ENCODE measurements around the gene SEC23IP.
A peak's percentile ranks its signal among the peaks of the same experiment; 100 is the strongest.
"Not testable (repeated sequence)": the region's sequence is repeated elsewhere in the genome, so short reads cannot be mapped to it uniquely, and the experiment has no call there.

SEC23IP gene

DNA sequence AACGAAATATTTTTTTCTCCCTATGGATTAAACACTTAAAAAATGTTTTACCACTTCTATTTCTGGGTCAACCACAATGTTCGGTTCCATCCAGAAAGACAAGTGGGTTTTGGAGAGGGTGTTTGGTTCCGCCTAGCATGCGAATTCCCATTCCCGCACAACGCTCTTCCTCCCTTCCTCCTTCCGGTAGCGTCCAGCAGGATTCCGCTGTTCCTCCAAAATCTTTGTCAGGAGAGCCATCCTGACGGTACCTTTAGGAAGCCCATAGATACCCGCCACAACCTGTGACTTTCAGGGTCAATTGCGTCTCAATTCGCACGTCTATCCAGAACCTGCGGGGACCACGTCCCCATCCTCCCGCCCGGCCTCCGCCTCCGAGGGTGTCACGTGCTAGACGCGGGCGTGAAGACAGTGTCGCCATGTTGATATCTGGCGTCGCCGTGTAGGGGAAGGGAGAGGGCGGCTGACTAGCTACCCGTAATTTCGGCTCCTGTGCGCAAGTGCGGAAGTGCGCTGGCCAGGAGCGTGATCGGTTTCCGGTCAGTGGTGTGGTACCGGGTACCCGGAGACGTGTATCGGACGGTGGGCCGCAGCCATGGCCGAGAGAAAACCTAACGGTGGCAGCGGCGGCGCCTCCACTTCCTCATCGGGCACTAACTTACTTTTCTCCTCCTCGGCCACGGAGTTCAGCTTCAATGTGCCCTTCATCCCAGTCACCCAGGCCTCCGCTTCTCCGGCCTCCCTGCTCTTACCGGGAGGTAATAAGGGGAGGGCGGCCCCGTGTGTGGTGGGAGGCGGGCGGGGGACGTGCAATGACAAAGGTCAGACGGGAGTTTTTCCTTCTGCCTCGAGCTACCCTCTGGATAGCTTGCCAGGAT lies at the start of gene SEC23IP:
SEC23IP (plus strand) TSS at position 543 of the 878 bp plus-strand sequence; CDS start at position 596, 53 bp downstream.
- DNase-seq: peak; percentile 95 to 97

DNA sequence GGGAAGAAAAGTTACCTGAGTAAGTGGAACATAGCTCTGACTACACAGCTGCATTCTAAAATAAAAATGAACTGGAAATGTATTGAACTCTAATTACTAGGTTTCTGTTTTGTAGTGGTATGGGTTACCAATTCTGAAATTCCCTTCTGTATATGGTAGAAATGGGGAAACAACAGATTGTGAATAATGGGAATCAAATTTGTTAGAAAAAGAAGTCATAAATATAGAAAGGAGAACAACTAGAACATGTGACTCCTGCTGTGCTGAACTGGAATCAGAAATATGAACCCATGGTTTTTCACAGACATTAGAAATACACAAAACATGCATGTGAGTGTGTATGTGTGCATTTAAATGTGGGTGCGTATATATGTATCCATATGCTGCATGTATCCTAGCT lies 46.9 kb upstream of the SEC23IP start:
- DNase-seq: no peak

DNA sequence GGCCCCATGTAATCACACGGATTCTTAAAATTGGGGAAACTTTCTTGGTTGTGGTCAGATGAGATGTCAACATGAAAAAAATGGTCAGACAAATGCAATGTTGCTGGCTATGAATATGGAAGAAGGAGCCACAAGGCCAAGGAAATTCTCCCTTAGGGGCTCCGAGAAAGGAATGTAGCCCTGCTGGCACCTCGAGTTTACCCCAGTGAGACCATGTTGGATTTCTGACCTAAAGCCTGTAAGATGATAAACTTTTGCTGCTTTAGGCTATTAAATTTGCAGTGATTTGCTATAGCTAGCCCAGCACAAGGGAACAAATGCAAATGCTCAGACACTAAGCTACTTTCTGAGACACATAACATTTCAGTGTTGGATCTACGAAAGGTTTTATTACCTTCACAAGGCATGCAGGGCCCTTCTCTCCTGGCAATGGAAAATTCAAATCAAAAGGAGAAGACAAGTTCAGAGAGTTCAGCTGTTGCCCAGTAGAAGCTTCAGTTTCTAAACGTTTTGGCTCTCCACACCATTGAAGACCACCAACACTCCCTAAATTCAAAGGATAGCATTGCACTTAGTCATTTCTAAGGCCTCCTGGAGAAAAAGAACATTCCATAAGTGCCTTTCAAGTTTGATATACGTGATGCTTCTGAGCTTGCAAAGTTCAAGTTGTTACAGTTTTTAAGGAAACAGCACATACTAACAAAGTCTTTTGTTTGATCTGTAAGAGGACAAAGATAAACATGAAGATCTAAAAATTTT lies 43.3 kb upstream of the SEC23IP start:
- DNase-seq: no peak

DNA sequence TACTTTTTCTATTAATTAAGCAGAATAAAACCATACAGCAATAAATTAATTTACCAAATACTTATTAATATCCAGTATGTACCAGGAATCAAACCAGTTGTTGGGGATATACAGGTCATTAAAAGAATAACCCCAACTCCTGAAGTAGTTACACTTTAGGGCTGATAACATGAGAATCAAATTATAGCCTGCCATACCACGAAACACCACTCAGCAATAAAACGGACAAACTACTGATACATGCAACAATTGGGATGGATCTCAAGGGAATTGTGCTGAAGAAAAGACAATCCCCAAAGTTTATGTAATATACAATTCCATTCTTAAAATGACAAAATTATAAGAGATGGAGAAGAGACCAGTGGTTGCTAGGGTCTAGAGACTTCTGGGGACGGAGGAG lies 42.6 kb upstream of the SEC23IP start:
- no peak for DNase-seq

DNA sequence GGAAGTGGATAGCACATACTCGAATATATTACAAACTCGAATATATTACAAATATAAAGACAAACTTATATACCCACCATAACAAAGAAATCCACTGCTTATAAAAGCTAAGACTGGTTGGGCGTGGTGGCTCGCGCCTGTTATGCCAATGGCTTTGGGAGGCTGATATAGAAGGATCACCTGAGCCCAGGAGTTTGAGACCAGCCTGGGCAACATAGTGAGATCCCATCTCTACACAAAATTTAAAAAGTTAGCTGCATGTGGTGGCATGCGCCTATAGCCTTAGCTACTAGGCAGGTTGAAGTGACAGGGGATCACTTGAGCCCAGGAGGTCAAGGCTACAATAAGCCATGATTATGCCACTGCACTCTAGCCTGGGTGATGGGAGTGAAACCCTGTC lies 40.3 kb upstream of the SEC23IP start:
- DNase-seq: no peak

DNA sequence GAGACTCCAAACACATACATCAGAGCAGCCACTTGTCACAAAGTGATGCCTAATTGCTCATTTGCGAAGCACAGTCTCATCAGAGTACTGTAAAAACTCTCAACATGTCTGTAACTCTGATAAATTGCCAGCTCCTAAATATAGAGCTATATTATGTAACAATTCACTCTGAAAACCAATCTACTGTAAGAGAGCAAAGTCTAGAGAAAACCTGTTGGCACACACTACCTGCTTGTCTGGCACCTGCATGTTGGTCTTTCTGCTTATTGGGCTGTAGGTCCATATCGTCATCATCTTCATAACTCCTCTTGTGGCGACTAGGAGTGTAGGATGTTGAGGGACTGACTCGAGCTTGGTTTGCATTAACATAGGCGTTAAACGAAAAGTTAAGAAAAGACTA lies 39.7 kb upstream of the SEC23IP start:
- no peak for DNase-seq

DNA sequence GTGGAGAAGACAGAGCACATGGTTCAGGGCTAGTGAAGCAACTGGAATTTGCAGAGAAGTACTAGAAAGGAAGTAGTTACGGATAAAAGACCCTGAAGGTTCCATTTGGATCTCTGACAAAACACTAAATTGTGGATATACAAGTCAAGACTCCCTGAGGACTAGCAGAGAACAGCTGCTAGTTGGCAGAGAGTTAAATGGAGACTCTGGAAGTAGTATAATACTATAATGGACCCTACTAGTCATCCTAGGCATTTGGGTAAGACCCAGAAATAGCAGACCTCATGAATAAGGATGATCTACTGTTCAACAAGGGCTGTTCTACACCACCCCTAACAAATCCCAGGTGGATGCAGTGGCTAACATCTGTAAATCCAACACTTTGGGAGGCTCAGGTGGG lies 39.0 kb upstream of the SEC23IP start:
- no peak for DNase-seq

DNA sequence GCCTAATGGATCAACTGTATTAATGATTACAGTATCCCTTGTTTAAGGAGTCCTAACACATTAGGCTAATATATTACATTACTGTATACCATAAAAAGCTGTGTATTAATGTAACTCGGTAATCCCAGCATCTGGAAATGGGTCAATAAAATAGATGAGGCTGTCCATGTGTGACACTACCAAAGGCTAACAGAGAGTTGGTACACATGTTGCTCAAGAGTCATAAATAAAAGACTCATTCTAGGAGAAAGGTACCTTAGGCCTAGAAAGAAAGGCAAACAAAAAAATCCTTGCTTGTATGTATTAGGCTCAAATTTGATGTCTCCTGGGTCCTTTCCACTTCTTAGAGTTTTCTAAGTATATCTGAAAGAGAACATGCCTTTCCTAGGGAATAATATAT lies 34.5 kb upstream of the SEC23IP start:
- DNase-seq: no peak

DNA sequence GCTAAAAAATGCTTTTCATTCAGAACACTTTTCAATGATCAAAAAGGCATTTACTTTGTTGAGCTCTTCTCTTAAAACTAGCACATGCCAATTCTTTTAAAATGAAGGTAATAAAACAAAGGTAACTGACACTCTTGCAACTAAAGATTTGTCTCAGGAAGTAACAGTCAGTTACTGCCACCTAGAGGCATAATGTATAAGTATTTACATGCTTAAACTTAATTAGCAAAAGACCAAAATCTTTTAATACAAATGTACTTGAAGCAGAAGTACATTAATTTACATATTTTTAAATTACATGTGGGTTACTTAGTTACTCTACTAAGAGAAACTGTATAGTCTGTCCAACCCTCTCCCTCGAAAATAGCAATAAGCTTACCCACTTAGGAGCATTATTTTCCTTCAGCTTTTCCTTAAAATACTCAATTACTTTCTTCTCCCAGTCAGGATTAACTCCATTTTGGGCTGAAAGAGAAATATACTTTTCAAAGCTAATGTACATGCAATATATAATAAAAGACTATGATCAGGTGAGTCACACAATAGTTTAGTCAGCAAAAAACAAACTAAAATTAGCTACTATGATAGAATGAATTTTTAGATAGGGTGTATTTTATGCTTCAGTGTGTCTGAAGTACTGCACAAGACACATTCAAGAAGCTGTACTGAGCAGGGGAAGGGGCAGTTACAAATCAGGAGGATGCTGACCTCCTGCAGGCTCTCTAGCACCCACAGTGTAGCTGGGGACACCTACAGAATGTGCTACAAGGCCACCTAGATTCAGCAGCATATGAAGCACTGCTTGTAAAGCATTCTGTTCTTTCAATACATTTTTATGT lies 32.9 kb upstream of the SEC23IP start:
- peak in 1 of 2 experiments; percentile 24 for DNase-seq

DNA sequence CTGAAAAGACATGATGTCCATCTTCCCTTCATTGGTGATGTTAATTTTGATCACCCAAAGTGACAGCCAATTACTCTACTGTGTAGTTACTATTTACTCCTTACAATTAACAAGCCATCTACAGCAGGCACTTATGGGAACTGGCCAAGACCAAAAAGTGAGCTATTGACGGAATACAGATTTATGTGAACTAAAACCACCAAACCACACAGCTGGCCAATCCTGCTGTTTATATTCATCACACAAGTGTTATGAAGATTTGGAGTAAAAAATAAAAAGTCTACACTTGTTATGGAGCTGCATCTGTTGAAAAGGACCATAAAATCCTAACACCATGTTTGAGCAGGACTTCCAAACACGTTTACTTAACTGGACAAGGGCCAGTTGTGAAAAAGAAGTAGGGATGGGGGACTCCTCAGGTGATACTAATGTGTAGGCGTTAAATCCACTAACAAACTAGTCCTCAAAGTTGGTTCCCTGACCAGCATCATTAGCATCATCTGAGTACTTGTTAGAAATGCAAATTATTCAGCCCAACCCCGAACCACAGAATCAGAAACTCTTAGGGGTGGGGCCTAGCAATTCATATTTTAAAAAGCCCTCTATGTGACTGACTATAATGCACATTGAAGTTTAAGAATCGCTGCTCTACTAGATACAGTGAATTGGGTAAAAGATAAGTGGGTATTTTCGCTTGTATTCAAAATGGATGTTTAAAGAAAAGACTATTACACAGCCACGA lies 31.5 kb upstream of the SEC23IP start:
- no peak for DNase-seq

DNA sequence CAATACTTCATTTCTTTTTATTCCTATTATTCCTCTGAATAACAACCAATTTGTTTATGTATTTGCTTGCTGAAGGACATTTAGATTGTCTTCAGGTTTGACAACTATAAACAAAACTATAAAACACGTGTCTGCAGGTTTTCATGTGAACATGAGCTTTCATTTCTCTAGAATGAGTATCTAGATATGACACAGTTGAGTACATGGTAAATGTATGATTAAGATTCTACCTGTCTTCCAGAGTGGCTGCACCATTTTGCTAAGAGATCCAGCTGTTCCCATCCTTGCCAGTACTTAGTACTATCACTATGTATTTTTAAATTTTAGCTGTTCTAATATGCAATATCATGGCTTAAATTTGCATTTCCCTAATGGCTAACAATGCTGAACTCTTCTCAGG lies 30.0 kb upstream of the SEC23IP start:
- DNase-seq: no peak

DNA sequence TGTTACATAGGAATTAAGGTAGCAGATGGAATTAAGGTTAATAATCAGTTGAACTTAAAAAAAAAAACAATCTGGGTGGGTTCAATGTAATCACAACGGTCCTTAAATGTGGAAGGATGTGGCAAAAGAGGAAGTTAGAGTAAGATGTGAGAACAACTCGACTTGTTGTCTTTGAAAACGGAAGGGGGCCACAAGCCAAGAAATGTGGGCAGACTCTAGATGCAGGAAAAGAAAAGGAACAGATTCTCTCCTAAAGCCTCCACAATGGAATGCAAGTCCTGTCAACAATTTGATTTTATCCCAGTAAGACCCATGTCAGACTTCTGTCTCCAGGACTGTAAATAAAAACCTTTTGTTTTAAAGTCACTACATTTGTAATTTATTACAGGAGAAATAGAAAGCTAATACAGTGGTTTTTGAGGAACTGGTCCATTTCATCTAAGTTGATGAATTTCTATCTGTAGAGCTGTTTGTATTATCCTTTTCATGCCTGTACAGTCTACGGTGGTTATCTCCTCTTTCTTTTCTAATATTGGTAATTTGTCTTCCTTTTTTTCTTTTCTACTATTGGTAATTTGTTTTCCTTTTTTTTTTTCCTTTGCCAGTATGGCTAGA lies 28.5 kb upstream of the SEC23IP start:
- DNase-seq: no peak

DNA sequence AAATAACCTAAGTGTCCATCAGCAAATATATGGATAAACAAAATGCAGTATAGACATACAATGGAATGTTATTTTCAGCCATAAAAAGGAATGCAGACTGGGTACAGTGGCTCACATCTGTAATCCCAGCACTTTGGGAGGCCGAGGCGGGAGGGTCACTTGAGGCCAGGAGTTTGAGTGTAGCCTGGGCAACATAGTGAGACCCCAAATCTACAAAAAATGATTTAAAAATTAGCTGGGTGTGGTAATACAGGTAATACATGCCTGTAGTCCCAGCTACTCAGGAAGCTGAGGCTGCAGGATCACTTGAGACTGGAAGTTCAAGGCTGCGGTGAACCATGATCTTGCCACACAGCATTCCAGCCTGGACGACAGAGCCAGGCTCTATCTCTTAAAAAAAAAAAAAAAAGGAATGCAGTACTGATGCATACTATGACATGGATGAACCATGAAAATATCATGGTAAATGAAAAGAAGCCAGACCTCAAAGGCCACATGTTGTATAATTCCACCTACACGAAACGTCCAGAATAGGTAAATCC lies 26.8 kb upstream of the SEC23IP start:
- no peak for DNase-seq

DNA sequence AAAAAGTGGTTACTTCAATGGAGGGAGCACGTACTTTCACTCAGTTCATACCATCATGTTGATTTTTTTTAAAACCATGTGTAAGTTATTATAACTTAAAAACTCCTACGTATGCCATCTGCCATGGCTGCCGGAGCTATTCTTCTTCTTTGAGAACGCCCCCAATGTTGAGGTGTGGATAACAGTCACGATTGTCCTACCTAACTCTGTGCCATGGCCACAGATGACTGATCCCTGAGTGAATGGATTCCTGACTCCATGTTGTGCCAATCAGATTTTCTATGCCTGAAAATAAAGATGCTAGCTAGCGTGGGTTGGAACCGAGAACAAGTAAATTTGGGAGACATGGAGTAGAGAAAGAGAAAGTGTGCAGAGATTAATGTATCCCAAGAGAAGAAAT lies 25.2 kb upstream of the SEC23IP start:
- DNase-seq: no peak

DNA sequence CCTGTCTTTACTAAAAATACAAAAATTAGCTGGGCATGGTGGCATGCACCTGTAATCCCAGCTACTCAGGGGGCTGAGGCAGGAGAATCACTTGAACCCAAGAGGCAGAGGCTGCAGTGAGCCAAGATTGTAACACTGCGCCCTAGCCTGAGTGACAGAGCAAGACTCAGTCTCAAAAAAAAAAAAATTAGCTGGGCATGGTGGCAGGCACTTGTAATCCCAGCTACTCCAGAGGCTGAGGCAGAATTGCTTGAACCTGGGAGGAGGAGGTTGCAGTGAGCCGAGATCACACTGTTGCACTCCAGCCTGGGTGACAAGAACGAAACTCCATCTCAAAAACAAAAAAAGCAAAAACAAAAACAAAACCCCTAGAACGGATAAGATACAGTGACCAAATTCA lies 23.1 kb upstream of the SEC23IP start:
- DNase-seq: not testable (repeated sequence)

DNA sequence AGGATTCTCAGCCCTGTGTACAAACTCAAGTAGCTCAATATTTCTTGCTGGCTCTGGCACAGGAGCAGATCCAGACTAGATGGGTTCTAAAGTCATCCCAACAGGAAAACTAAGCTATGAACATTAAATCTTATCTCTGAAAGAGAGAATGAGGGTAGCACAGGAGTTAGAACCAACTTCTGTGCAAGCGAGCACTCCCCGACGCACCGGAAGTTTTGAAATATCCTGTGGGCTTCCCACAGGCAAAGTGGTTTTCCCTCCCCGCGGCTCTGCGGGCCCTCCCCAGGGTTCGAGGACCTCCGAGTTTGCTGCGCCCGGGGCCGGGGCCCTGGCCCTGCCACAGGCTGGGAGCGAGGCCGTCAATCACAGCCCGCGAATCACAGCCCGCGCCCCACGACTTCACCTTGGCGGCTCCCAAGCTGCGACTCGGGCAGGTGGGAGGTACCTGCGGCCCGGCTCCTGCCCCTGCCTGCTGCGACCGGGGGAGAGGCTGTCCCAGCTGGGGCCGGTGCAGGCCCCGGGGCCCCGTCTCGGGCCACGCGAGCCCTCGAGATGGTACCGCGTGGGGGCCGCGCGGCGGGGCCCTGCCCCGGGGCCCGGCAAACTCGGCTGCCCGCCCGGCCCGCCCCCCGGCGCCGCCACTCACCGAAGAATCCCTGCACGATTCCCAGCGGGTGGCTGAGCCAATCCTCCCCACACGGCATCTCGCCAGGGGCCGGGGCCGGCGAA lies 20.5 kb upstream of the SEC23IP start:
- peak; percentile 11 to 26 for DNase-seq

DNA sequence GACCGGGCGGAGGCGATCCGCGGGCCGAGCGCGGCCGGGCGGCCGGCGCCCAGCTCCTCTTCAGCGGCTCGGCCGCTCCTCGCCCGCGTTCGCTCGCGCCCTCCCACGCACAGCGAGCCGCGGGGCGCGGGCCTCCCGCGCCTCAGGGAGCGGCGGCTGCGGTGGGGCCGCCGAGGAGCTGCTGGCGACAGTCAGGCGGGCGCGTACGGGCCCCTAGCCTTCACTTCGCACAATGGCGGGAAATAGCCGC lies 20.0 kb upstream of the SEC23IP start, which contains the start of gene MCMBP:
MCMBP (minus strand) TSS at position 234 of the 250 bp plus-strand sequence. CDS start 259 bp downstream, outside the sequence.
- DNase-seq: no peak

DNA sequence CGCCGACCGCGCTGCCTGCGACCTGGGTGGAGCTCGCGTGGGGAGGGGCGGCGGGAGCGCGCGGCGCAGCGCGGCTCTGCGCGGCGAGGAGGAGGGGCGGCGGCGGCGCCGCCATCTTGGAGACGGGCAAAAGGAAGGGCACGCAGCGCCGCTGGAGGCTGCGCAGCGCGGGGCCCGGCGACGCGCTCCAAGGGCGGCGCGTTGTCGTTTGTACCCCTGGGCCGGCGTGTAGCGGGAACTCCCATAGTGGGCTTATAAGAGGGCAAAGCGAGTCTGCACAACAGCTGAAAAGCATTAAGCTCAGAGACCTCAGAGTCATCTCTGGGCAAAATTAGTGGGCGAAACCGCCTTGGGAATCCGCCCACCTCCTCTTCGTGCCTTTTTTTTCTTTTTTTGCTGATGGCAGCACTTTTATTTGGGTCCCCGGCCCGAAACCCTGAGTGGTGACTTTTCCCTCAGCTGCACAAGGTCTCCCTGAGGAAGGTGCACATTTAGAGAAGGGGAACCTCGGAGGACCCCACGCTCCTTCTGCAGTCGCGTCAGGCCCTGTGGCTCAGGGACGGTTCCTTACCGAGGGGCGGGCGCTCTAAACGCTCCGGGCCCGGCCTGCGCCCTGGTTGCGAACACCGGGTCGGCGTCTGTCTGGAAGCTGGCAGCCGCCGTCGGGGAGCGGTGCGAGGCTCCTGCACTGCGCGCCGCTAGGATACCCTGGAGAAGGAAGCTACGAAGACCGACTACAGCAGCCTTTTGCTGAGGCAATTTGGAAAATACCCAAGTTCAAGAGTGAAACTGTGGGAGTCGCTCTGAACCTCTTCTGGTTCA lies 19.5 kb upstream of the SEC23IP start:
- peak; percentile 53 to 80 for DNase-seq

DNA sequence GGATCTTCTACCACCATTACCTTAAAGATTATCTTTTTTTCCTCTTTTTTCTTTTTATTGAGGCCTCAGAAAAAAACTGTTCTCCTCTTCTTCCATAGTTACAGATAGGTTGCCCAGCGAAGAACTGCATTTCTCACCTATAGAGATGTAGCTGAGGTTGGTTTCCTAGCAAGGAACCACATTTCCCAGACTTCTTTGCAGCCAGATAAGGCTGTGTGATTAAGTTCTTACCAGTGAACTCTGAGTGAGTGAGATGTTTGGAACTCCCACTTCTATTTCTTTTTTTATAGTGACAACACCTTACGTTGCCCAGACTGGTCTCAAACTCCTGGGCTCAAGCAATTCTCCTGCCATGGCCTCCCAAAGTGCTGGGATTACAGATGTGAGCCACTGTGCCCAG lies 14.0 kb upstream of the SEC23IP start:
- DNase-seq: no peak
